WTC11 (cell line): Measurements from ENCODE around the gene AGR3. TPM values are rescaled to one million over a fixed set of nuclear protein-coding genes. Genes with fewer than 3 reads are reported as not detected.

ENCODE experiments used
- USF2 ChIP-seq: sonication (generic); formaldehyde crosslinking; IDR thresholded peaks from 2 replicates; pipeline ENCODE4 v1.8.1; 2023; ENCODE audit warnings: mild to moderate bottlenecking, missing genetic modification reagents, moderate library complexity
- total RNA-seq: library from RNA; stranded (reverse); gene quantifications from 3 replicates; pipeline ENCODE4 v1.2.3, GENCODE V29; 2021

The AGR3 gene
- total RNA-seq, 1 experiment from 2014 or later: not detected

DNA sequence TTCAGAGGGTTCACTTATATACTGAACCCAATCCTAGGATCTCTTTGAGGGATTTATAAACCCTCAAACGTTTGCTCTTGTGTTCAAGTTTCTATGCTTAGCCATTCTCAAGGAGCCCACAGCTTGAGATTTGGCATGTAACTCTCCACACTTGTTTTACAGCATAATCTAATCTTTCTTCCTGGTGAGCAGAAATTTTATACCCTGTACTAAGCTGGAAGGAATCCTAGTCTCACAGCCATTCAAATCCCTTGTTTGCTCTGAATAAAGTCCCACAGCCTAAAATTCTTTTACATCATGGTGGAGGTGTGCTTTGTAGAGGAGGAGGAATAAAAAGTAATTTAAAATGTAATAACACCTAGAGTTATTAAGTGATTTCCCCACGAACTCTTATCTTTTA is 71.7 kb downstream of the AGR3 start (continued):
- TF ChIP-seq USF2 (CRISPR knock-in tag): no peak

Other genes with a start within 250 kb of the AGR3 start
- 12.0 to 13.6 TPM (median 13.0 TPM) in 3 replicates for gene ANKMY2, start 236.2 kb downstream of the AGR3 start, total RNA-seq
- 100.0 to 105 TPM (median 104 TPM) in 3 replicates for gene BZW2, start 235.8 kb downstream of the AGR3 start, total RNA-seq
- 30.4 to 32.7 TPM (median 32.0 TPM) in 3 replicates for gene TSPAN13, start 128.2 kb downstream of the AGR3 start, total RNA-seq
- gene AGR2, start 77.0 kb downstream of the AGR3 start, total RNA-seq: 0.32 to 1.6 TPM (median 1.4 TPM) in 3 replicates